ENCODE data around the gene OR56B1.

- TF ChIP-seq, protein P1, sequence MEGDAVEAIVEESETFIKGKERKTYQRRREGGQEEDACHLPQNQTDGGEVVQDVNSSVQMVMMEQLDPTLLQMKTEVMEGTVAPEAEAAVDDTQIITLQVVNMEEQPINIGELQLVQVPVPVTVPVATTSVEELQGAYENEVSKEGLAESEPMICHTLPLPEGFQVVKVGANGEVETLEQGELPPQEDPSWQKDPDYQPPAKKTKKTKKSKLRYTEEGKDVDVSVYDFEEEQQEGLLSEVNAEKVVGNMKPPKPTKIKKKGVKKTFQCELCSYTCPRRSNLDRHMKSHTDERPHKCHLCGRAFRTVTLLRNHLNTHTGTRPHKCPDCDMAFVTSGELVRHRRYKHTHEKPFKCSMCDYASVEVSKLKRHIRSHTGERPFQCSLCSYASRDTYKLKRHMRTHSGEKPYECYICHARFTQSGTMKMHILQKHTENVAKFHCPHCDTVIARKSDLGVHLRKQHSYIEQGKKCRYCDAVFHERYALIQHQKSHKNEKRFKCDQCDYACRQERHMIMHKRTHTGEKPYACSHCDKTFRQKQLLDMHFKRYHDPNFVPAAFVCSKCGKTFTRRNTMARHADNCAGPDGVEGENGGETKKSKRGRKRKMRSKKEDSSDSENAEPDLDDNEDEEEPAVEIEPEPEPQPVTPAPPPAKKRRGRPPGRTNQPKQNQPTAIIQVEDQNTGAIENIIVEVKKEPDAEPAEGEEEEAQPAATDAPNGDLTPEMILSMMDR (IDR thresholded peaks at IDR 0.05; ENCODE audit: low read depth, low read length) = no peak
- TF ChIP-seq EZH2phosphoT487 (IDR thresholded peaks at IDR 0.05; ENCODE audit: low read depth) = no peak
These were observed 1.6 kb downstream of the OR56B1 start for GRCh38 chr11:5737670-5738392.
